ENCODE data around the gene TMEM14C.

DNA sequence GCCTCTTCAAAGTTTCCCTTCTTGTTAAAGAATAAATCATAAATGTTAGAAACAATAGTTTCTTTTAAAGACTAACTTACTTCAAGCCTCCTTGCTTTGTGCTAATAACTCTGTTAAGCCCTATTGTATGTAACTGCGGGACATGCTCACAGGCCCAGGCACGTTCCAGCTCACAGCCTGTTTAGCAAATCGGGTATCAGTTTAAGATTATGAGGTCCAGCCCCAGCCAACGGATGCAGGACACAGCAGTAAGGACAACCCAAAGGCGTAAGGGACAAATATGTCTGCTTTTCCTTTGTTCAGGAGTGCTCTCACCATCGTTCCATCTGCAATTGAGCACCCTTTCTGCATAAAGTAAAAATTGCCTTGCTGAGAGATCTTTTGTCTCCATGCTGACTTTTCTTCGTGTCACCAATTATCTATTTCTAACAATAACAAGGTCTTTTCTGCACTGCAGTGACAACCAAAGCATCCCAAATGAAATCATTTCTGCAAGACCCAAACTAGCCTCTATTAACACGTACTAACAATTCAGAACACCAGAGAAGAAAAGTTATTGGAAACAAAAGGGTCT is 29.8 kb upstream of the TMEM14C start:
- TF ChIP-seq POLR2A (IDR thresholded peaks at IDR 0.05) = no peak
- TF ChIP-seq, protein P1, sequence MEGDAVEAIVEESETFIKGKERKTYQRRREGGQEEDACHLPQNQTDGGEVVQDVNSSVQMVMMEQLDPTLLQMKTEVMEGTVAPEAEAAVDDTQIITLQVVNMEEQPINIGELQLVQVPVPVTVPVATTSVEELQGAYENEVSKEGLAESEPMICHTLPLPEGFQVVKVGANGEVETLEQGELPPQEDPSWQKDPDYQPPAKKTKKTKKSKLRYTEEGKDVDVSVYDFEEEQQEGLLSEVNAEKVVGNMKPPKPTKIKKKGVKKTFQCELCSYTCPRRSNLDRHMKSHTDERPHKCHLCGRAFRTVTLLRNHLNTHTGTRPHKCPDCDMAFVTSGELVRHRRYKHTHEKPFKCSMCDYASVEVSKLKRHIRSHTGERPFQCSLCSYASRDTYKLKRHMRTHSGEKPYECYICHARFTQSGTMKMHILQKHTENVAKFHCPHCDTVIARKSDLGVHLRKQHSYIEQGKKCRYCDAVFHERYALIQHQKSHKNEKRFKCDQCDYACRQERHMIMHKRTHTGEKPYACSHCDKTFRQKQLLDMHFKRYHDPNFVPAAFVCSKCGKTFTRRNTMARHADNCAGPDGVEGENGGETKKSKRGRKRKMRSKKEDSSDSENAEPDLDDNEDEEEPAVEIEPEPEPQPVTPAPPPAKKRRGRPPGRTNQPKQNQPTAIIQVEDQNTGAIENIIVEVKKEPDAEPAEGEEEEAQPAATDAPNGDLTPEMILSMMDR (IDR thresholded peaks at IDR 0.05) = no peak
- TF ChIP-seq EP300 (IDR thresholded peaks at IDR 0.05) = no peak
- TF ChIP-seq POLR2AphosphoS5 (IDR thresholded peaks at IDR 0.05) = no peak

All from stomach (tissue), 4 donors.